ENCODE results near the gene PRUNE2. TPM values are rescaled to one million over a fixed set of nuclear protein-coding genes. Genes with fewer than 3 reads are reported as not detected.

The PRUNE2 gene
- polyA plus RNA-seq, 3 donors, result 0.72 to 1.8 (median 1.5) TPM

DNA sequence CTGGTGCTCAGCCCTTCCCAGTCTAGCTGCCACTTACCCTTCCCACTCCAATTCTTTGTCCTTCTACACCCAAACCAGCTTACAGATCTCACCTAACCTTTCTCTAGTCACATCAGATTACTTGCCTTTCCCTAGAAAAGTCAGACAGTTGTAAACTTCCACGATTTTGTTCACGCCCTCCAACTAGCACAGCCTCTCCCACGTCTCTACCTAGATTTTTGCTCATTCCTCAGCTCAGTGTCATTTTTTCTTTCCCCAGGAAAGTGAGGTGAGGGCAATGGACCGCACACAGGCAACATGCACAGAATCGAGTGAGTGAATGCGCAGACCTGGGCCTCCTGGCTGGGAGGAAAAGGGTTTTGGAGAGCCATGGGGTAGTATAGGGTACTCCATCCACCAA lies 20.9 kb upstream of the PRUNE2 start:
- no peaks in the 10 kb centered on the region for H3K79me2 ChIP-seq (ENCODE audit: insufficient read depth, low read length)
- no peaks in the 10 kb centered on the region for H3K4me1 Mint-ChIP-seq
- no peaks in the 10 kb centered on the region for H3K27me3 ChIP-seq (ENCODE audit: control insufficient read depth in 2 of 2, insufficient read depth in 2 of 2, low read length in 2 of 2)
- H3K36me3 ChIP-seq (replicated peaks in 1 of 2; ENCODE audit: control insufficient read depth in 1 of 2, insufficient read depth in 2 of 2, low read length in 2 of 2), result no peaks in the 10 kb centered on the region
- no peak overlapping the region for H2AFZ ChIP-seq (ENCODE audit: insufficient read depth, low read depth, low read length, poor library complexity, severe bottlenecking)
- DNase-seq, result no peak
- TF ChIP-seq, protein P1, sequence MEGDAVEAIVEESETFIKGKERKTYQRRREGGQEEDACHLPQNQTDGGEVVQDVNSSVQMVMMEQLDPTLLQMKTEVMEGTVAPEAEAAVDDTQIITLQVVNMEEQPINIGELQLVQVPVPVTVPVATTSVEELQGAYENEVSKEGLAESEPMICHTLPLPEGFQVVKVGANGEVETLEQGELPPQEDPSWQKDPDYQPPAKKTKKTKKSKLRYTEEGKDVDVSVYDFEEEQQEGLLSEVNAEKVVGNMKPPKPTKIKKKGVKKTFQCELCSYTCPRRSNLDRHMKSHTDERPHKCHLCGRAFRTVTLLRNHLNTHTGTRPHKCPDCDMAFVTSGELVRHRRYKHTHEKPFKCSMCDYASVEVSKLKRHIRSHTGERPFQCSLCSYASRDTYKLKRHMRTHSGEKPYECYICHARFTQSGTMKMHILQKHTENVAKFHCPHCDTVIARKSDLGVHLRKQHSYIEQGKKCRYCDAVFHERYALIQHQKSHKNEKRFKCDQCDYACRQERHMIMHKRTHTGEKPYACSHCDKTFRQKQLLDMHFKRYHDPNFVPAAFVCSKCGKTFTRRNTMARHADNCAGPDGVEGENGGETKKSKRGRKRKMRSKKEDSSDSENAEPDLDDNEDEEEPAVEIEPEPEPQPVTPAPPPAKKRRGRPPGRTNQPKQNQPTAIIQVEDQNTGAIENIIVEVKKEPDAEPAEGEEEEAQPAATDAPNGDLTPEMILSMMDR (IDR thresholded peaks at IDR 0.05), result no peak
- H3K9me3 ChIP-seq (replicated peaks in 1 of 2; ENCODE audit: control insufficient read depth in 1 of 2, insufficient read depth in 1 of 2, low read length in 2 of 2), result no peaks in the 10 kb centered on the region
- intact Hi-C loops (cut with micrococcal nuclease), result no loop called here
- H3K9ac ChIP-seq (ENCODE audit: insufficient read depth, low read length, poor library complexity, severe bottlenecking), result no peak overlapping the region
- peaks cover 0 to 3% (median 1%) of the 10 kb centered on the region in 7 donors for H3K9me3 Mint-ChIP-seq
- H3K4me1 ChIP-seq (ENCODE audit: control insufficient read depth in 1 of 2, insufficient read depth in 2 of 2, low read length in 2 of 2), result no peaks in the 10 kb centered on the region
- no peak overlapping the region for H3K27ac ChIP-seq (ENCODE audit: low read depth in 1 of 2, low read length in 2 of 2)
- no peaks in the 10 kb centered on the region for H3K36me3 Mint-ChIP-seq
- H3K4me3 Mint-ChIP-seq, result no peak overlapping the region
- no peak overlapping the region for H3K27ac Mint-ChIP-seq
- 80% methylated on average over 2 of the region's 6 CpGs for WGBS (ENCODE audit: insufficient coverage)
- H3K27me3 Mint-ChIP-seq (ENCODE audit: low read depth in 3 of 3), result peaks cover 2 to 6% (median 2%) of the 10 kb centered on the region in 3 donors
- H3K4me2 ChIP-seq (replicated peaks; ENCODE audit: extremely low read depth, low read length, poor library complexity, severe bottlenecking), result no peak overlapping the region
- H4K20me1 ChIP-seq (ENCODE audit: insufficient read depth, low read length), result no peaks in the 10 kb centered on the region
- H3K4me3 ChIP-seq (replicated peaks in 1 of 3; ENCODE audit: low read depth in 2 of 3, low read length in 3 of 3), result no peak overlapping the region

- no peak overlapping the region for H3K4me2 ChIP-seq (replicated peaks; ENCODE audit: extremely low read depth, low read length, poor library complexity, severe bottlenecking)
- H3K27me3 ChIP-seq (ENCODE audit: control insufficient read depth in 2 of 2, insufficient read depth in 2 of 2, low read length in 2 of 2), result no peaks in the 10 kb centered on the region
- H3K4me1 ChIP-seq (ENCODE audit: control insufficient read depth in 1 of 2, insufficient read depth in 2 of 2, low read length in 2 of 2), result no peaks in the 10 kb centered on the region
- H3K79me2 ChIP-seq (ENCODE audit: insufficient read depth, low read length), result no peaks in the 10 kb centered on the region
- no peak overlapping the region for H3K27ac ChIP-seq (ENCODE audit: low read depth in 1 of 2, low read length in 2 of 2)
- Mint-ChIP-seq H3K27me3 (ENCODE audit: low read depth in 3 of 3) (peaks cover 2 to 6% (median 6%) of the 10 kb centered on the region in 3 donors), H3K36me3 (no peaks in the 10 kb centered on the region), H3K4me3 (no peak overlapping the region), H3K4me1 (no peaks in the 10 kb centered on the region), H3K9me3 (peaks cover 0 to 3% (median 1%) of the 10 kb centered on the region in 7 donors), H3K27ac (no peak overlapping the region)
- H4K20me1 ChIP-seq (ENCODE audit: insufficient read depth, low read length), result no peaks in the 10 kb centered on the region
- no peaks in the 10 kb centered on the region for H3K9me3 ChIP-seq (replicated peaks in 1 of 2; ENCODE audit: control insufficient read depth in 1 of 2, insufficient read depth in 1 of 2, low read length in 2 of 2)
- TF ChIP-seq, protein P1 (IDR thresholded peaks at IDR 0.05), result no peak
- no peak for DNase-seq
- intact Hi-C loops (cut with micrococcal nuclease), result no loop called here
- no peak overlapping the region for H3K4me3 ChIP-seq (replicated peaks in 1 of 3; ENCODE audit: low read depth in 2 of 3, low read length in 3 of 3)
- no CpG with 5 or more reads among the region's 4 CpGs for WGBS (ENCODE audit: insufficient coverage)
- no peak overlapping the region for H2AFZ ChIP-seq (ENCODE audit: insufficient read depth, low read depth, low read length, poor library complexity, severe bottlenecking)
- no peaks in the 10 kb centered on the region for H3K36me3 ChIP-seq (replicated peaks in 1 of 2; ENCODE audit: control insufficient read depth in 1 of 2, insufficient read depth in 2 of 2, low read length in 2 of 2)
- H3K9ac ChIP-seq (ENCODE audit: insufficient read depth, low read length, poor library complexity, severe bottlenecking), result no peak overlapping the region
These were observed 20.4 kb upstream of the PRUNE2 start for GRCh38 chr9:76926324-76926741.

All from CD14-positive monocyte (primary cell).